Right ventricle myocardium inferior (tissue), 1 donor: ENCODE results near the gene FBXO5. TPM values are rescaled to one million over a fixed set of nuclear protein-coding genes. Genes with fewer than 3 reads are reported as not detected.

ENCODE experiments used
- total RNA-seq: library from RNA; stranded (reverse); fragmentation: NEBNext Ultra II Directional; extraction: Animal tissue kit (Norgen Biotek cat#: 25700); gene quantifications from one replicate; pipeline ENCODE4 v1.2.1, GENCODE V29; 2021
- donor health status: DM: no; HTN: yes; CAD: no; lungs with severe emphysema.

The FBXO5 gene
- total RNA-seq, 1 donor from 2014 or later = 2.4 TPM

Other genes starting within 250 kb of the FBXO5 start
- gene VIP, start 232.2 kb downstream of the FBXO5 start, total RNA-seq = 0.41 TPM
- 30.8 TPM for gene MTRF1L, start 19.7 kb upstream of the FBXO5 start, total RNA-seq
- gene RGS17, start 148.2 kb upstream of the FBXO5 start, total RNA-seq = 0.05 TPM